ENCODE data around the gene SIRPA.

The SIRPA gene

DNA sequence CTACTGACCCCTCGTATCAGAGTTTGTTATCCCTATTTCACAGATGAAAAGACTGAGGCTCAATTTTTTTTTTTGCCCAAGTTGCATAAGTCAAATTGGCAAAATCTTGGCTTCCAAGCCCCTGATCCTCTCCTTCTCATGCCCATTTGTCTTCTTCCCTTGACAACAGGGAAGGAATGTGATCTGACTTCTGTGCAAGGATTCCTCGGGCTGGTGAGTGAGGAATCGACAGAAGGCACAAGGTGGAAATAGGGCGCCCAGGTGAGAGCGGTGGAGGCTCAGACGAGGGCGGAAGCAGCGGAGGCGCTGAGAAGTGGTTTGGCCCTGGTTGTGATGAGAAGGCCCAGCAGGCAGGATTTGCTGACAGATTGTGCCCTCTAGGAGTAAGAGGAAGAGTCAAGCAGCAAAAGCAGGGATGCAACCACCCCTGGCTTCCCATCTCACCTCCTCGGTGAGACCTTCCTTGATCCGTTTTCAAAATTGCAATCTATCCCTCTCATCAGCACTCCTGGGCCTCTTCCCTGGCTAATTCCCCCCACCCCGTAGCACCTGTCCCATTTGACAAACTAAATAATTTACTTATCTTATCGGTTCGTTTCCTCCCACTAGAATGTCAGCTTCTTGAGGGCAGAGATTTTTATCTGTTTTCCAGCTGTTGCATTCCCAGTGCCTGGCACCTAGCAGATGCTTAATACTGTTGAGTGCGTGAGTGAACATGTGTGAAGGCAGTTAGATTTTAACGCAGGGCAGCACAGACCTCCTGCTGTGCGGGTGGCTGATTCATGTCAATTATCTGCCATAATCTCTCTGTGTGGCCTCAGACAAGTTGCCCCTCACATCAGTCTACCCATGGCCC, 3.7 kb upstream of the SIRPA start:
- no peak overlapping the region for H2AFZ ChIP-seq (ENCODE audit: low read depth, low read length)
- no peak overlapping the region for H3K4me3 ChIP-seq (ENCODE audit: low read length)
- H3K4me1 ChIP-seq (ENCODE audit: low read length): peaks cover 14% of the 10 kb centered on the region
- H3K27ac ChIP-seq (ENCODE audit: low read length): no peak overlapping the region
- H3K27me3 ChIP-seq (ENCODE audit: low read depth, low read length): no peaks in the 10 kb centered on the region
- H3K9ac ChIP-seq (ENCODE audit: low read length): no peak overlapping the region
- no peaks in the 10 kb centered on the region for H4K20me1 ChIP-seq (ENCODE audit: insufficient read depth, low read length)
- H3K9me3 ChIP-seq (ENCODE audit: insufficient read depth, low read length): no peaks in the 10 kb centered on the region
- TF ChIP-seq EZH2phosphoT487 (IDR thresholded peaks at IDR 0.05; ENCODE audit: low read depth): no peak
- TF ChIP-seq, protein P1, sequence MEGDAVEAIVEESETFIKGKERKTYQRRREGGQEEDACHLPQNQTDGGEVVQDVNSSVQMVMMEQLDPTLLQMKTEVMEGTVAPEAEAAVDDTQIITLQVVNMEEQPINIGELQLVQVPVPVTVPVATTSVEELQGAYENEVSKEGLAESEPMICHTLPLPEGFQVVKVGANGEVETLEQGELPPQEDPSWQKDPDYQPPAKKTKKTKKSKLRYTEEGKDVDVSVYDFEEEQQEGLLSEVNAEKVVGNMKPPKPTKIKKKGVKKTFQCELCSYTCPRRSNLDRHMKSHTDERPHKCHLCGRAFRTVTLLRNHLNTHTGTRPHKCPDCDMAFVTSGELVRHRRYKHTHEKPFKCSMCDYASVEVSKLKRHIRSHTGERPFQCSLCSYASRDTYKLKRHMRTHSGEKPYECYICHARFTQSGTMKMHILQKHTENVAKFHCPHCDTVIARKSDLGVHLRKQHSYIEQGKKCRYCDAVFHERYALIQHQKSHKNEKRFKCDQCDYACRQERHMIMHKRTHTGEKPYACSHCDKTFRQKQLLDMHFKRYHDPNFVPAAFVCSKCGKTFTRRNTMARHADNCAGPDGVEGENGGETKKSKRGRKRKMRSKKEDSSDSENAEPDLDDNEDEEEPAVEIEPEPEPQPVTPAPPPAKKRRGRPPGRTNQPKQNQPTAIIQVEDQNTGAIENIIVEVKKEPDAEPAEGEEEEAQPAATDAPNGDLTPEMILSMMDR (IDR thresholded peaks at IDR 0.05; ENCODE audit: low read depth, low read length): no peak
- no peaks in the 10 kb centered on the region for H3K36me3 ChIP-seq (replicated peaks; ENCODE audit: low read depth, low read length)
- peaks cover 38% of the 10 kb centered on the region for H3K79me2 ChIP-seq (ENCODE audit: low read length)
- H3K4me2 ChIP-seq (ENCODE audit: low read length): no peak overlapping the region

DNA sequence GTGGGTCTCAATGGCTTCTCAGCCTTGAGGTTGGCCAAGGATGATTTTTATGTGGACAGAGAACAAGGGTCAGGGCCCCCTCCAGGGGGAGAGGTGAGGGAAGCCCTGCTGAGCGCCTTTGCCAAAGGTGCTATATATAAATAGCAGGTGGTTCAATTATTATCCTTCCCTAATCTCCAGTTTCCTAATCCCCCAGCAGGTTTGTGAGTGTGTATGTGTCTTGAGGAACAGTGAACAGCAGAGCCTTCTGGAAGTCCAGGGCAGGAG, 3.2 kb upstream of the SIRPA start:
- TF ChIP-seq EZH2phosphoT487 (IDR thresholded peaks at IDR 0.05; ENCODE audit: low read depth): no peak
- TF ChIP-seq, protein P1 (IDR thresholded peaks at IDR 0.05; ENCODE audit: low read depth, low read length): no peak
- Histone ChIP-seq H2AFZ (ENCODE audit: low read depth, low read length) (no peak overlapping the region), H3K9ac (ENCODE audit: low read length) (no peak overlapping the region), H3K9me3 (ENCODE audit: insufficient read depth, low read length) (no peaks in the 10 kb centered on the region), H3K27me3 (ENCODE audit: low read depth, low read length) (no peaks in the 10 kb centered on the region), H3K27ac (ENCODE audit: low read length) (no peak overlapping the region), H3K4me1 (ENCODE audit: low read length) (peaks cover 20% of the 10 kb centered on the region), H3K4me2 (ENCODE audit: low read length) (no peak overlapping the region), H3K36me3 (replicated peaks; ENCODE audit: low read depth, low read length) (no peaks in the 10 kb centered on the region), H4K20me1 (ENCODE audit: insufficient read depth, low read length) (no peaks in the 10 kb centered on the region), H3K79me2 (ENCODE audit: low read length) (peaks cover 43% of the 10 kb centered on the region), H3K4me3 (ENCODE audit: low read length) (no peak overlapping the region)

DNA sequence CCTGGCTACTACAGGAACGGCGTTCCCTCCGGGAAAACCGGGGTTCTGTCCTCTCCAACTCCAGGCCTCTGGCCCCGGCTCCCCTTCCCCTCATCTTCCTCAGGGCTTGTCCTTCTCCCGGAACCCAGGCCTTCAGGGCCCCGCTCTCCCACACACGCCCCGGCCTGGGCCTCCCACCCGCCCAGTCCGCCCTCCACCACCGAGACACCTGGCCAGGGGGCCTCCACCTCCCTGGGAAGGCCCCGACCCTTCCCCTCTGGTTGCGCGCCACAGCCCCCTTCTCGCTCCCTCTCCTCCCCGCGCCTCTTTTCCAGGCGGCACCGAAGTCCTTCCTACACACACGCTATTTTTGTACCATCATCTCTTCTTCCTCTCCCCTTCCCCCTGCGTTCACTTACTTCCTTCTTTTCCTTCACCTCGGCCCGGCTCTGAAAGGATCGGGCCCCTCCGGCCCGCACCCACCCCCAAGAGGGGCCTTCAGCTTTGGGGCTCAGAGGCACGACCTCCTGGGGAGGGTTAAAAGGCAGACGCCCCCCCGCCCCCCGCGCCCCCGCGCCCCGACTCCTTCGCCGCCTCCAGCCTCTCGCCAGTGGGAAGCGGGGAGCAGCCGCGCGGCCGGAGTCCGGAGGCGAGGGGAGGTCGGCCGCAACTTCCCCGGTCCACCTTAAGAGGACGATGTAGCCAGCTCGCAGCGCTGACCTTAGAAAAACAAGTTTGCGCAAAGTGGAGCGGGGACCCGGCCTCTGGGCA, 1.3 kb upstream of the SIRPA start:
- peak overlapping the region; percentile 88 for H3K27ac ChIP-seq (ENCODE audit: low read length)
- H3K27me3 ChIP-seq (ENCODE audit: low read depth, low read length): no peaks in the 10 kb centered on the region
- H3K9ac ChIP-seq (ENCODE audit: low read length): peak overlapping the region; percentile 91
- H3K36me3 ChIP-seq (replicated peaks; ENCODE audit: low read depth, low read length): no peaks in the 10 kb centered on the region
- H4K20me1 ChIP-seq (ENCODE audit: insufficient read depth, low read length): no peaks in the 10 kb centered on the region
- H3K4me3 ChIP-seq (ENCODE audit: low read length): peak overlapping the region; percentile 83
- H3K4me2 ChIP-seq (ENCODE audit: low read length): peak overlapping the region; percentile 88
- no peak for TF ChIP-seq EZH2phosphoT487 (IDR thresholded peaks at IDR 0.05; ENCODE audit: low read depth)
- TF ChIP-seq, protein P1 (IDR thresholded peaks at IDR 0.05; ENCODE audit: low read depth, low read length): no peak
- H2AFZ ChIP-seq (ENCODE audit: low read depth, low read length): peak overlapping the region; percentile 9; the same call in 1 of the 2 replicates
- H3K4me1 ChIP-seq (ENCODE audit: low read length): peaks cover 38% of the 10 kb centered on the region
- H3K9me3 ChIP-seq (ENCODE audit: insufficient read depth, low read length): no peaks in the 10 kb centered on the region
- peaks cover 59% of the 10 kb centered on the region for H3K79me2 ChIP-seq (ENCODE audit: low read length)

DNA sequence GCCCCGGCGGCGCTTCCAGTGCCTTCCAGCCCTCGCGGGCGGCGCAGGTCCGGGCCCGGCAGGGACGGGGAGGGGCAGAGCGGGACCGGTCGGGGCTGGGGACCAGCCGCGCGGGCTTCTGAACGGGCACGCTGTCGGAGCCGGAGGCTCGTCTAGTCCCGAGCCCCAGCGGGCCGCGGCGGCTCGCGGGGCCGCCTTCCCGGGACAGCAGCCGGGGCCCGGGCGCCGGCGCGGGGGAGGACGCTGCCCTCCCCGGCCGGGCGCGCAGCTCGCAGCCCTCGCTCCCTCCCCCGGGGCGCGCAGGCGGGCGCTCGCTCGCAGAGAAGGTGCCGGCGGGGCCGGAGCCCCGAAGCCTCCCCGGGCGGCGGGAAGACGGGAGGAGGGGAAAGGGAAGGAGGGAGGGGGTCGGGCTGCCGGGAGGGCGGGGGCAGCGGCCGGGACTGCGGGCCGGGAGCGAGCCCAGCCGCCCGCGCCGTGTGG, 696 bp upstream of the SIRPA start:
- no peak for TF ChIP-seq EZH2phosphoT487 (IDR thresholded peaks at IDR 0.05; ENCODE audit: low read depth)
- TF ChIP-seq, protein P1 (IDR thresholded peaks at IDR 0.05; ENCODE audit: low read depth, low read length): no peak
- no peaks in the 10 kb centered on the region for H3K27me3 ChIP-seq (ENCODE audit: low read depth, low read length)
- H3K4me1 ChIP-seq (ENCODE audit: low read length): peaks cover 45% of the 10 kb centered on the region
- H3K79me2 ChIP-seq (ENCODE audit: low read length): peaks cover 65% of the 10 kb centered on the region
- H3K4me2 ChIP-seq (ENCODE audit: low read length): peak overlapping the region; percentile 88
- H3K4me3 ChIP-seq (ENCODE audit: low read length): peak overlapping the region; percentile 83
- peak overlapping the region; percentile 88 for H3K27ac ChIP-seq (ENCODE audit: low read length)
- no peaks in the 10 kb centered on the region for H3K36me3 ChIP-seq (replicated peaks; ENCODE audit: low read depth, low read length)
- no peaks in the 10 kb centered on the region for H4K20me1 ChIP-seq (ENCODE audit: insufficient read depth, low read length)
- no peak overlapping the region; the same call in 1 of the 2 replicates for H2AFZ ChIP-seq (ENCODE audit: low read depth, low read length)
- H3K9me3 ChIP-seq (ENCODE audit: insufficient read depth, low read length): no peaks in the 10 kb centered on the region
- H3K9ac ChIP-seq (ENCODE audit: low read length): peak overlapping the region; percentile 91
